Nephron (organoid): ENCODE results near the gene TXK.

Experiments
- H3K27ac Mint-ChIP-seq, 3 experiments: 2 replicates each; pipeline ENCODE4 v1.8.0; 2020; ENCODE audit warnings: mixed read lengths in 3 of 3, mild to moderate bottlenecking in 2 of 3, moderate library complexity in 1 of 3
- H3K27me3 Mint-ChIP-seq: 2 replicates; pipeline ENCODE4 v1.8.0; 2021; ENCODE audit warnings: low read depth, mild to moderate bottlenecking, moderate library complexity, mixed read lengths
- H3K36me3 Mint-ChIP-seq: 2 replicates; pipeline ENCODE4 v1.8.0; 2020; ENCODE audit warnings: low read depth, mixed read lengths
- H3K4me1 Mint-ChIP-seq: 2 replicates; pipeline ENCODE4 v1.8.0; 2020; ENCODE audit warnings: mixed read lengths
- H3K4me3 Mint-ChIP-seq, 3 experiments: 2 replicates each; pipeline ENCODE4 v1.8.0; 2020; ENCODE audit warnings: mild to moderate bottlenecking in 3 of 3, mixed read lengths in 3 of 3, moderate library complexity in 2 of 3
- H3K9me3 Mint-ChIP-seq: 2 replicates; pipeline ENCODE4 v1.8.0; 2020; ENCODE audit warnings: mixed read lengths
- TF ChIP-seq, protein P1 (sequence below), 3 experiments: fragments of 200-600 bp; sonication (generic); IDR thresholded peaks; one replicate each; pipeline ENCODE4 v1.5.0; 2021; ENCODE audit warnings: antibody characterized with exemption in 3 of 3; ENCODE audit not compliant: unreplicated experiment in 3 of 3

The TXK gene

DNA sequence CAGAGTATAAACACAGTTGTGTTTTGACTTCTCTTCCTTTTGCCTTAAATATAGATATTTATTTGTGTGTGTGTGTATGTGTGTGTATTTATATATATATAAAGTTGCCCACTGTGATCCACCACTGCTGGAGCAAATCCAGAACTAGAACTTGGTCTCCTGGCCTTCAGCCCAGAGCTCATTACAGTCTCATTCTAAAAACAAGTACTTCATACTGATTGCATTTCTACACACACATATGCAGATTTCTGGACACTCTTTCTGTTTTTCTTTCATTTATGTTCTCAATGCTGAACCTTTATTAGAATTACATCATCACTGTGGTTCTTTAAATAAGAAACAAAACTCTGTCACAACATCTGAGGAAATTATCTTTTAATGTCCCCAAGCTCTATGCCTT, 381 bp downstream of the TXK start:
- Mint-ChIP-seq H3K4me3 (no peak overlapping the region), H3K36me3 (peaks cover 4% of the 10 kb centered on the region), H3K9me3 (no peaks in the 10 kb centered on the region), H3K4me1 (peaks cover 14% of the 10 kb centered on the region), H3K27me3 (peaks cover under 1% of the 10 kb centered on the region), H3K27ac (peak overlapping the region in 1 of 3 experiments; percentile 13)
- TF ChIP-seq, protein P1, sequence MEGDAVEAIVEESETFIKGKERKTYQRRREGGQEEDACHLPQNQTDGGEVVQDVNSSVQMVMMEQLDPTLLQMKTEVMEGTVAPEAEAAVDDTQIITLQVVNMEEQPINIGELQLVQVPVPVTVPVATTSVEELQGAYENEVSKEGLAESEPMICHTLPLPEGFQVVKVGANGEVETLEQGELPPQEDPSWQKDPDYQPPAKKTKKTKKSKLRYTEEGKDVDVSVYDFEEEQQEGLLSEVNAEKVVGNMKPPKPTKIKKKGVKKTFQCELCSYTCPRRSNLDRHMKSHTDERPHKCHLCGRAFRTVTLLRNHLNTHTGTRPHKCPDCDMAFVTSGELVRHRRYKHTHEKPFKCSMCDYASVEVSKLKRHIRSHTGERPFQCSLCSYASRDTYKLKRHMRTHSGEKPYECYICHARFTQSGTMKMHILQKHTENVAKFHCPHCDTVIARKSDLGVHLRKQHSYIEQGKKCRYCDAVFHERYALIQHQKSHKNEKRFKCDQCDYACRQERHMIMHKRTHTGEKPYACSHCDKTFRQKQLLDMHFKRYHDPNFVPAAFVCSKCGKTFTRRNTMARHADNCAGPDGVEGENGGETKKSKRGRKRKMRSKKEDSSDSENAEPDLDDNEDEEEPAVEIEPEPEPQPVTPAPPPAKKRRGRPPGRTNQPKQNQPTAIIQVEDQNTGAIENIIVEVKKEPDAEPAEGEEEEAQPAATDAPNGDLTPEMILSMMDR (IDR thresholded peaks at IDR 0.05; ENCODE audit: unreplicated experiment in 3 of 3): no peak

DNA sequence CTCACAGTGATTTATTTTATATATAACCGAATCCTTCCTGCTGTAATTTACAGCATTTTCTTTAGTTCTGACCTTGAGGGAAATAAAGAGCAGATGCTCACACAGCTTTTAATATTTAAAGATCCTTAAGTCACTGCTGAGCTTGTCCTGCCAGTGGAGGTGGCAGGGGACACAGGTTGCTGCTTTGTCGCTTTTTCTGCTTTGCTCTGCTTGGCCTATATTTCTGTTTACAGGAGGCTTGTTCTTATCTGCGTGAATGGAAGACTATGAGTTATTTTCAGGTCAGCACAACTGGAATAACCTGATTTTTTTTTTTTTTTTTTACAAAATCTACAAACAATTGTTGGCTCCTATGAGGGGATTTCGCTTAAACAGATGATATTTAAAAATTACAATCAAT, 2.3 kb downstream of the TXK start:
- H3K27ac Mint-ChIP-seq: peak overlapping the region in 1 of 3 experiments; percentile 16
- H3K9me3 Mint-ChIP-seq: no peaks in the 10 kb centered on the region
- TF ChIP-seq, protein P1 (IDR thresholded peaks at IDR 0.05; ENCODE audit: unreplicated experiment in 3 of 3): no peak
- H3K36me3 Mint-ChIP-seq: peaks cover 4% of the 10 kb centered on the region
- peaks cover 3% of the 10 kb centered on the region for H3K27me3 Mint-ChIP-seq
- H3K4me3 Mint-ChIP-seq: no peak overlapping the region
- peaks cover 23% of the 10 kb centered on the region for H3K4me1 Mint-ChIP-seq

DNA sequence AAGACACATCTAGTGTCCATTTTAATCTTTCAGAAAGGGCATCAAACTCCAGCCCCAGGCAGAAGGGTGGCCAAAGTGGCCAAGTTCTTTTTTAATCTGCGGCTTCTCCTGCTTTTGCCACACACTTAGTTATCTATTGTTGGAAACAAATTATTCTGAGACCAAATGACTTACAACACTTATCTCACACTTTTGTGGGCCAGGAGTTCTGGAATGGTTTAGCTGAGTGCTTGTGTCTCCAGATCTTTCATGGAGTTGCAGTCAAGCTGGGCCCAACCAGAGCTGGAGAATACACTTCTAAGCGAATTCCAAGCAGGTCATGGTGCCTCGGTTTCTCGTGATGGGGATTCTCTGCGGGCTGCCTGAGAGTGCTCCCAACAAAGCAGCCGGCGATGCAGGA, 4.0 kb downstream of the TXK start:
- TF ChIP-seq, protein P1 (IDR thresholded peaks at IDR 0.05; ENCODE audit: unreplicated experiment in 3 of 3): no peak
- H3K27ac Mint-ChIP-seq: peak overlapping the region in 2 of 3 experiments; percentile 74 to 82
- peaks cover 23% of the 10 kb centered on the region for H3K4me1 Mint-ChIP-seq
- peaks cover under 1% of the 10 kb centered on the region for H3K36me3 Mint-ChIP-seq
- no peak overlapping the region for H3K4me3 Mint-ChIP-seq
- no peaks in the 10 kb centered on the region for H3K9me3 Mint-ChIP-seq
- peaks cover 3% of the 10 kb centered on the region for H3K27me3 Mint-ChIP-seq

DNA sequence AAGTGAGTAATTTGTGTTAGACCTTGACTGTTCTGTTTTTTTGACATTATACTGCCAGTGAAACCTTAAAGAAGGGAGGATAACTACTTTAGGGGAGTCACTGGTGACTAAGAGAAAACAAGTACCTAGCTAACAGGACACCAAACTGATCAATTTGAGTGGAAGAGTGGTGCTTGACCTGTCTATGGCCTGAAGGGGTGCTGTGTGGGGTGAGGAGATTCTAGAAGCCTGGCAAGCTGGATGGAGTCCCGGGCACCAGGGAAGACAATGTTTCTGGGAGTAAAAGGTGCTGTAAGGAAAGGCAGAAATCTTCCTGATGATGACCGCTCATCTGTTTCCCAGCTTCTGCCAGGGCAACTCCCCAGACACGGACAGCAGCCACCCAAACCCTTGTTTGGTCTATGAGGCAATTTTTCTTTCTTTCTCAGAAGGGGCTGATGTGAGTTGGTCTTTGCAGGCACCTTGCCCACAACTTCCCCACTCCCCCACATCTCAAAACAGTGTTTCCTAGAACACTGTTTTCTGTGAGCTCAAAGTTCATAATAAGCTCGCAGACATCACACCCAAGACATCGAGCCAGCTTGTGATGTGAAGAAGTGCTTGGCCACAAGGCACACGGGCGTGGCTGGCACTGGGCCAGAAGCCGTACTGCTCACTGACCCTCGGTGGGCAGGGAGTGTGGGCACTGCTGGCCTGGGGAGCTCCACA, 4.6 kb downstream of the TXK start:
- TF ChIP-seq, protein P1 (IDR thresholded peaks at IDR 0.05; ENCODE audit: unreplicated experiment in 3 of 3): no peak
- Mint-ChIP-seq H3K4me3 (no peak overlapping the region), H3K9me3 (no peaks in the 10 kb centered on the region), H3K27ac (peak overlapping the region; percentile 47 to 82 (median 74)), H3K36me3 (no peaks in the 10 kb centered on the region), H3K4me1 (peaks cover 23% of the 10 kb centered on the region), H3K27me3 (peaks cover 3% of the 10 kb centered on the region)

DNA sequence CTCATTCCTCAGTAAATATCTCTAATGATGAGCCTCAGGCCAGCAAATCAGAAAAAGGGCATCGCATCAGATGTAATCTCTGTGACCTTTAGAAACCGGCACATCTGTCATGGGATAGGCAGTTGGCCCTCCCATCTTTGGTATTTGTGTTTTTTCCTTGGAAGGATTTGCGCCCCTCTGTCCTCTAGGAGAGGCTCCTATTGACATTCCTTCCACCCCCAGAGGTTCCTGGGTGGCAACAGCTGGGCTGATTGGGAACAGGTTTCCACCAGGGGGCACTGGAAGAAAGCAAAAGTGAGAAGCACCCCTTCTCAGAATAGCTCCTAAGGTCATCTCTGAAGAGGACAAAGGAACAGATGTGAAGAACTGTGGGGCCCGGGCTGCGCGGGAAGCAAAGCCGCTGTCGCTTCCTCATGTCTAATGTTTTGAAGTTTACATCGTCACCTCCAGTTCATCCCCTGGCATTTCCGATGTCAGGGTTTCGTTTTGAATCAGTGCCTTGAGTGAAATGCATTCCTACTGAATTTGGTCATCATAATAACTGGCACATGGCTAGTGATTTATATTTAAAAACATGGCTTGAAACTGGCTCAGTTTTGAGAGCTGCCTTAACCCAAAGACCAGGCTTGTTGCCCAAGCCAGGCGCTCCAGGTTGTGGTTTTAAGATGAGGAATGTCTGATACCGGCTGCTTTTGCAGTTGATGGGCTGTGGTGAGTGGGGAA, 6.2 kb downstream of the TXK start:
- Mint-ChIP-seq H3K4me1 (peaks cover 17% of the 10 kb centered on the region), H3K27ac (peak overlapping the region in 2 of 3 experiments; percentile 5 to 20), H3K27me3 (peaks cover 3% of the 10 kb centered on the region), H3K4me3 (no peak overlapping the region), H3K36me3 (no peaks in the 10 kb centered on the region), H3K9me3 (no peaks in the 10 kb centered on the region)
- TF ChIP-seq, protein P1 (IDR thresholded peaks at IDR 0.05; ENCODE audit: unreplicated experiment in 3 of 3): peak; percentile 30 to 45 (median 33)
